HG03442 (cell line): ENCODE measurements around the gene USP3.
A peak's percentile ranks its signal among the peaks of the same experiment; 100 is the strongest.

Experiments
- ATAC-seq: cut with Tn5 transposase; IDR thresholded peaks from one replicate; pipeline ENCODE4 v1.9.1; 2021; ENCODE audit warnings: mild to moderate bottlenecking, moderate library complexity; ENCODE audit not compliant: unreplicated experiment

USP3 gene, protein sequence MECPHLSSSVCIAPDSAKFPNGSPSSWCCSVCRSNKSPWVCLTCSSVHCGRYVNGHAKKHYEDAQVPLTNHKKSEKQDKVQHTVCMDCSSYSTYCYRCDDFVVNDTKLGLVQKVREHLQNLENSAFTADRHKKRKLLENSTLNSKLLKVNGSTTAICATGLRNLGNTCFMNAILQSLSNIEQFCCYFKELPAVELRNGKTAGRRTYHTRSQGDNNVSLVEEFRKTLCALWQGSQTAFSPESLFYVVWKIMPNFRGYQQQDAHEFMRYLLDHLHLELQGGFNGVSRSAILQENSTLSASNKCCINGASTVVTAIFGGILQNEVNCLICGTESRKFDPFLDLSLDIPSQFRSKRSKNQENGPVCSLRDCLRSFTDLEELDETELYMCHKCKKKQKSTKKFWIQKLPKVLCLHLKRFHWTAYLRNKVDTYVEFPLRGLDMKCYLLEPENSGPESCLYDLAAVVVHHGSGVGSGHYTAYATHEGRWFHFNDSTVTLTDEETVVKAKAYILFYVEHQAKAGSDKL

DNA sequence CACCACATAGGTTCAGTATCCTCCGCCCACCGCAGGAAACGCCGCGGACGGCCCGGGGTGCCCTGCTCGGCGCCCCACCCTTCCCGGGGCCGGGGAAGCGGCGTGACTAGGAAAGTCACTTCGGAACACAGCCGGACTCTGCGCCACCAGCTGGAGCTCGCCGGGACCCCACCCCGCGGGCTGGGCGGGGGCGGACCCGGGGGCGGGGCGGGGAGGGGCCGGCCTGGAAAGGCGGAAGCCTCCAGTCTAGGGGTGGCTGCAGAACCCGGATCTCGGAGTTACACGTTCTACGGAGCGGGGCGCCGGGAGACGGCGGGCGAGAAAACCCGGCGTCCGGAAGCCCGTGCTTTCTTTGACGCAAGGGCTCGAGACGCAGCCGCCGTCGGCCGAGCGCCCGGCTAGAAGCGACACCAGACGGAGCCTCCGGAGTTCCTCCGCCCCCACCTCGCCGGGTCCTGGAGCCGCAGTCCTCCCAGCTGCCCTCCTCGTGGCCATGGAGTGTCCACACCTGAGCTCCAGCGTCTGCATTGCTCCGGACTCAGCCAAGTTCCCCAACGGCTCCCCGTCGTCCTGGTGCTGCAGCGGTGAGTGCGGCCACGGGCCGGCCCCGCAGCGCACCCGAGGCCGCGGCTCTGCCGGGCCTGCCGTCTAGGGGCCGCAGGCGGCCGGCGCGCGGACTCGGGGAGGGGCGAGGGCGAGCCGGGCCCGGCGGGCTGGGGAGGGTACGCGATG is at the start of gene USP3:
USP3 (plus strand) TSS at position 347 of the 732 bp plus-strand sequence; CDS start at position 494, 147 bp downstream.
- peak; percentile 47 for ATAC-seq

DNA sequence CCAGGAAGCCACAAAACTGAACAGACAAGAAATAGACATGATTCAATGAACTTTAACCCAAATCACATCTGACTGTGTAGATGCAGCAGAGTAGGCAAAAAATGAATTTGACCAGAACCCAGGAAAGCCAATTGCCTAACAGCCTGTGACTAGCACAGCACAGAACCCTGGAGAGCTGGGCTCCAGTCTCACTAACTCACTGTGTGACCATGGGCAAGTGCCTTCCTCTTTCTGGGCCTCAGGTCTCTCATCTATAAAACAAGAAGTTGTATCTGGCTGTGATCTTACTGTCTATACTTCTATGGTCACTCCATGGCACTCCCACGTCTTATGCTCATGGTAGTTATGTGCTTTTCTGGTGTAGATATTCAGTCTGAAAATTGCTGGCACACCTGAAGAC is 48.1 kb upstream of the USP3 start:
- ATAC-seq: no peak

DNA sequence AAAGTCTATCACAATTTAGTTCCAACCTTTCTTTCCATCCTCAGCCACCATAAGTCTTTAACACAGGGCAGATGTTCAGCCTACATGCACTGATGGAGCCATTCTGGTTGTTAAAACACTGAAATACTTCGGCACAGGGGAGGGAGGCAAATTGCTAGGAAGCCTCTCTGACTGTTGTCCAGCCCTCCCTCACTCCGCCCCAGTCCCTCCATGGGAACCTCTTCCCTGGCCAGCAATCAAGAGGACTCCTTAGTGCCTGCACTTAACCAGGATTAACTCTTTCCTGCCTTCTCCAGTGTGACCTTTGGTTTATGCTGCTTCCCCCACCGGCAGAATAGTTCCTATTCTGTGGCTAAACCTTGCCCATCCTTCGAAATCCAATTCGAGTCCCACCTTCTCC is 47.0 kb upstream of the USP3 start:
- ATAC-seq: no peak

DNA sequence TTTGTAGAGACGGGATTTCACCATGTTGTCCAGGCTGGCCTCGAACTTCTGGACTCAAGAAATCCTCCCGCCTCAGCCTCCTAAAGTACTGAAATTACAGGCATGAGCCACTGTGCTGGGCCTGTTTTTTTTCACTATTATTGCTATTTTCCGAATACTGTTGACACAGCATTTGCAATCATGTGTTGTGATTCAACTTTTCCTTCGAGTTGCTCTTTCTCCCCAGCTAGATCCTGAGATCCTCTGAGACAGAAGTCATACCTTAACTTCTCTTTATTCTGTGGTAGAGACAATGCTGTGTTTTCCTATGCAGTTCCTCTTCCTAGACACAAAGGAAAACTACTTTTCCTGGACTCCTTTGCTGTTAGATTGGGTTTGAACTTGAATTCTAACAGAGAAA is 46.4 kb upstream of the USP3 start:
- ATAC-seq: no peak

DNA sequence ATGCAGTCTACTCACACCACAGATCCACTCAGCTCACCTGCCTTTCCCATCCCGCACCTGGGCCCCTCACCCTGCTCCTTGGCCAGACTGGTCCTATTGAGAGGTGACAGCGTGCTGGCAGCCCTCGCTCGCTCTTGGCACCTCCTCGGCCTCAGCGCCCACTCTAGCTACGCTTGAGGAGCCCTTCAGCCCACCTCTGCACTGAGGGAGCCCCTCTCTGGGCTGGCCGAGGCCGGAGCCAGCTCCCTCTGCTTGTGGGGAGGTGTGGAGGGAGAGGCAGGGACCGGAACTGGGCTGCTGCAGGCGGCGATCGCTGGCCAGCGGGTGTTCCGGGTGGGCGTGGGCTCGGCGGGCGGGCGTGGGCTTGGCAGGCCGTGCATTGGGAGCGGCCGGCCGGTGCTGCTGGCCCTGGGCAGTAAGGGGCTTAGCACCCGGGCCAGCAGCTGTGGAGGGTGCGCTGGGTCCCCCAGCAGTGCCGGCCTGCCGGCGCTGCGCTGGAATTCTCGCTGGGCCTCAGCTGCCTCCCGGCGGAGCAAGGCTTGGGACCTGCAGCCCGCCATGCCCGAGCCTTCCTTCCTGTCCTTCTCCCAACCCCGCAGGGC is 45.5 kb upstream of the USP3 start:
- no peak for ATAC-seq

DNA sequence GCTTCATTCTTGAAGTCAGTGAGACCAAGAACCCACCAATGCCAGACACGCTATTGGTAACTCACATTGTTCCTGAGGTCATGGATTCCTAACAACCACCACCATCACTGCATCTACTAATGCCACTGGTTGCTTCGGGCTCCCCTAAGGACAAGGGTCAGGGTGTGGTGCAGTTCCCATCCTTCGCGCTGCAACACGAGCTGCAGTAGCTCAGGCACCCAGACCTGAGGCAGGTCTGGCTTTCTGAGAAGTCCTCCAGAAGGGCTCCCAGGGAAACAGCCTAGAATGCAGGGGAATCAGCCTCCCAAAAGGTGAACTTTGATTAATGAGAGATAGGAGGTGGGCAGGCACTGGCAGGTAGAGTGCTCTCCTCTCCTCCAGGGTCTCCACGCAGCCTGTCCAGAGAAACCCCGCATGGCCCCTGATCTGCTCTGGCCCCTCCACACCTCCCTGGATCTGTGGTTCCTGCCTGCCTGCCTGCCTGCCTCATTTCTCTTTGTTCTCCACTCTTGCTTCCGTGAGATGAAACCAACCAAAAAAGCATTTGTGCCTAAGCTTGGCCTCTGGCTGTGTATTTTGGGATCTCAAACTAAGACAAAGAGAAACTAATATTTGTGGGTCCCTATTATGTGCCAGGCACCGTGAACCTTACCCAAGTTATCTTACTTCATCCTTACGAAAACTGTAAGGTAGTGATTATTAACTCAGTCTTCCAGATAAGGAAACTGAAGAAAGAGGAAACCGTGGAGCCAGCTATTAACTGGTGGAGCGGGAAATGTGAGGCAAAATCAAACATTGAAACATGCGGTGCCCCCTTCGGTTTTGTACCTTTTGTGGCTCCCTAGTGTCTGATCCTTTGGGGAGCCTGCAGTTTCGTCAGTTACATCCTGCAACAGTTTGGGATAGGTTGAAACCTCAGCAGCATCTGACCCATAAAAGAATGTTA is 43.9 kb upstream of the USP3 start:
- ATAC-seq: no peak

DNA sequence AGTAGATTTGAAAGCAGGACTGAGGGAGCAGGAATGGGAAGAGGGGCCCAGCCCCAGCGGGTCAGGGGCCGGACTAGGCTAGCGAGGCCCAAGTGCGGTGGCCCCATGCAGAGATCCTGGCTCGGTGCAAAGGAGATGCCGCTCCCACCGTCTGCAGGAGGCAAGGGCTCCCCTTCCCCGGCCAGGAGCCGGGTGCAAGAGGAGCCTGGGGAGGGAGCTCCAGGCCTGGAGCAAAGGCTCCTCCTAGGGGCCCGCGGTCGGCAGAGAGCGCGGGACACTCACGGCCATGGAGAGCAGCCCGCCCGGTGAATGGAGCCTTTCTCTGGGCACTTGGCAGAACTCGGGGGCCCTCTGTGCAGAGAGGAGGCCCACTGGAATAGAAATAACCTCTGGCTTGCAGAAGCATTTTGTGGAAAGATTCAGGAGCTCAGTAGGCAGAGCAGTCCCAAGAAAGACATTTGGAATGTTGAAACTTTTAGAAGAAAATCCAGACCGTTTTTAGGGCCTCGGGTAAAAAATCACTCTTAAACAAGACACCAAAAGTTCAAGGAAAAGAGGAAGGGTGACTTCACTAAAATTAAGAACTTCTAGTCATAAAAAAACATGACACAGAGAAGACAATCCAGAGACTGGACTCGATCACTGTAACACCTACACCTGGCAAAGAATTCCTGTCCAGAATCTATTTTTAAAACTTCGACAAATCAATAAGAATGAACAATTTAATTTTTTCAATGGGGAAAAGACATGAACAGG is 43.0 kb upstream of the USP3 start:
- no peak for ATAC-seq

DNA sequence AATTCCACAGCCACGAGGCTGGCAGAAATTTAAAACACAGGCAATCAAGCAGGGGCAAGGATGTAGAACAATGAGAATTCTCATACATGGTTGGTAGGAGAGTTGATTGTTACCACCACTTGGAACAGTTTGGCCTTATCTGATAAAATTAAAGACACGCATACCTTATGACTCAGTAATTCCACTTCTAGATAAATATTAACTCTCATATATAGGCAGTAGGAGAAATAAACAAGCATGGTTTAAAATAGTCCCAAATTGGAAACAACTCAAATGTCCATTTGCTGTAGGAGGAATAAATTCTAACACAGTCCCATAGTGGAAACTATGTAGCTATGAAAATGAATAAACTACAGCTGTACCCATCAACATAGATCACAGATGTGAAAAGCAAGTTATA is 42.3 kb upstream of the USP3 start:
- ATAC-seq: no peak

DNA sequence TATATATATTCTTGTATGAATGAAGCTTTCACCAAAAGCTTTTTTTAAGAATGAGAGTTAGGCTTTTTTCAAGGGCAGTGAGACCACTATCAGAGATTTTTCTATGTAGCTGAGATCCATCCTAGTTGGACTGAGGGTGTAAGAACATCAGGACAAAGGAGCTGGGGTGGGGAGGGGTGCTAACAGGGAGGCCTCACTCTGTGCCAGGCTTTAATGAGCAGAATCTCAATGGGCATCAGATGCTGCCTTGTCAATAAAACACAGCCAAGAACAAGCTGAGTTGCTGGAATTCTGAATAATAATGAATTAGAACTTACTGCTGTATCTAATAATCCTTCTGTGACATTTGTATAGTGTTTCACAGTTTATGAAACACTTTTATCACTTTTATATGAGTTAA is 41.4 kb upstream of the USP3 start:
- no peak for ATAC-seq

DNA sequence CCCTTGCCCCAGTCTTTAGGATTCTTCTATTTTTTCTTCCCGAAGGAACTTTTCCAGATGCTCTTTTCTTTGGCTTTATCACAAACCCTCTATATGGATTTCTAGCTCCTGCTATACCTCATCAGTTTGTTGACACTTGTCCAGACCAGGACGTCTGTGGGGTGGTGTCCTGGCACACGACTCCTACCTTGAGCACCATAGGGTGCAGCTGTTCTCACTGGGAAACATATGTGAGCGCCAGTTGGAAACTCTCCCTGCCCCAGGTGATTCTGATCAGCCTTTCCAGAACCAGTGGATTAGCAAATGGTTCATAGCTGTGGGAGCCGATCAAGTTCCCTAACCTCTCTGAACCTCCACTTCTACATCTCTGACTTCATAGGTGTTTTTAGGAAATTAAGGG is 40.6 kb upstream of the USP3 start:
- no peak for ATAC-seq

DNA sequence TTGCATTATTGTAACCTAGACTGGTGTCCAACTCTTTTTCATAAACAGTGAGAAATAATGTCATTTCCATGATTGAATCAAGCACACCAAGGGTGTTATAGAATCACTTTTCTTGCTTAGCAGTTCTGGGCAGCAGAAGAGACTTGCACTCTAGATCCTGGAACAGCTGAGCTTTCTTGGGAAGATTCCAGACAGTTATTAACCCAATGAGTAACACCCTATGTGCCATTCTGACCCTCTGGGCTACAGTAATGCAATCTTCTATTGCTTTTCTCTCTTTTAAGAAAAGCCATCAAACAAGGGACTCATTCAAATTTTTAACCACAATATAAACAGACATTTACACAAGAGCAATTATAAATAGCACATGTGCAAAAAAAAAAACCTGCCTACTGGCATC is 39.3 kb upstream of the USP3 start:
- ATAC-seq: no peak

DNA sequence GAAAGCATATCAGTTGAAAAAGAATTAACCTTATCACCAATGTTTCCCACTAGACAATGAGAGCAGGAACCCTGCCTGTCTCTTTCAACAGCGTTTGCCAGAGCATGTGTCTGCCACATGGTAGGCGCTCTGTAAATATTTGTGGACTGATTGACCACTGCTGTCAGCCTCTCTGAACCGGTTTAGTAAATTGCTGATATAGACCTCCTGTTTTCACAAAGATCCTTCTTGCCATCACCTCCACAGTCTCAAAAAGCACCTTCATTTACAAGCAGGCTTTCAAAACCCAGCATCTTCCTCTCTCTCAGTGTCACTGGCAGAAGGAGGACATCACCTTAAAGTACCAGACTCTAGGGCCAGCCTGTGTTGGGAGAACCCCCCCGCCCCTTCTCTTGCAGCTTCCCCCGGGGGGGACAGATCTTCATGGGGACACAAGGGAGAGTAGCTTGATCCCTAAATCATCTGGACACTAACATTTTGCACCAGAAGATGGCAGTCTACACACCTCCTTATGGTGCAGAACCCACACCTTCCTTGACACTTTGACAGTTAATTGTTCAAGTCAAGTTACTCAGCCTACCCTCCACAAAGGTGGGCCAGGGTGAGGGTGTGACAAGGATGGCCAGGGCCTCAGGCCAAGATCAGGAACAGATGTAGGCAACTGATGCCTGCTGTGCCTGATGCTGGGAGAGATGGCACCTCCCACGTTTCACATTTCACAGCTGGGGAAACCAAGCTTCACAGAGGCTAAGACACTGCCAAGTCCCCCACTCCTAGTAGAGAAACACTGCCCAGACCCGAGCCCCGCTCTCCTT is 37.8 kb upstream of the USP3 start:
- ATAC-seq: no peak

DNA sequence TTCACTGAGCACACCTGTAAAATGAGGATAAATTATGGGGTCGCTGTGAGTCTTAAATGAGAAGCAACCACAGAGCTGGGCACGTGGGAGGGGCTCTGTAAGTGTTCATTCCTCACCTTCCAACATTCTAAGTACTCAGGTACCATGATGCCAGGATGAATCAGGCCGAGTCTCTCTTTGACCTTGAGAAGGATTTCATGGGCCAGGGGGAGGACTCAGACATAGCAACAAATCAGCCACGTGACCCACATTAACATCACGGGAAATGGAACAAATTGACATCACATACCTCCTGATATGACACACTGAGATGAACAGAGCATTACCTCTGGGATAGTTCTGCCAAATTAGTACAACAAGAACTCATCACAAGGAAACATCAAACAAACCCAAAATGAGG is 35.2 kb upstream of the USP3 start:
- ATAC-seq: no peak

DNA sequence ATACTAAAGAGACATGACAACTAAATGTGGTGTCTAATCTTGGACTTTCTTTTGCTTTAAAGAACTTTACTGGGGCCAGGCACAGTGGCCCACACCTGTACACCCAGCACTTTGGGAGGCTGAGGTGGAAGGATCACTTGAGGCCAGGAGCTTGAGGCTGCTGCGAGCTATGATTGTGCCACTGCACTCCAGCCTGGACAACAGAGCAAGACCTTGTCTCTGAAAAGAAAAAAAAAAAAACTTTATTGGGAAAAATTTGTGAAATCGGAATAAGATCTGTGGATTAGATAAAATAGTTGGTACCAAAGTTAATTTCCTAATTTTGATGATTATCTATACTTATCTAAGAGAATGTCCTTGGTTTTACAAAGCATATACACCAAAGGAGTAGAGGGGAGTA is 34.4 kb upstream of the USP3 start:
- ATAC-seq: no peak

DNA sequence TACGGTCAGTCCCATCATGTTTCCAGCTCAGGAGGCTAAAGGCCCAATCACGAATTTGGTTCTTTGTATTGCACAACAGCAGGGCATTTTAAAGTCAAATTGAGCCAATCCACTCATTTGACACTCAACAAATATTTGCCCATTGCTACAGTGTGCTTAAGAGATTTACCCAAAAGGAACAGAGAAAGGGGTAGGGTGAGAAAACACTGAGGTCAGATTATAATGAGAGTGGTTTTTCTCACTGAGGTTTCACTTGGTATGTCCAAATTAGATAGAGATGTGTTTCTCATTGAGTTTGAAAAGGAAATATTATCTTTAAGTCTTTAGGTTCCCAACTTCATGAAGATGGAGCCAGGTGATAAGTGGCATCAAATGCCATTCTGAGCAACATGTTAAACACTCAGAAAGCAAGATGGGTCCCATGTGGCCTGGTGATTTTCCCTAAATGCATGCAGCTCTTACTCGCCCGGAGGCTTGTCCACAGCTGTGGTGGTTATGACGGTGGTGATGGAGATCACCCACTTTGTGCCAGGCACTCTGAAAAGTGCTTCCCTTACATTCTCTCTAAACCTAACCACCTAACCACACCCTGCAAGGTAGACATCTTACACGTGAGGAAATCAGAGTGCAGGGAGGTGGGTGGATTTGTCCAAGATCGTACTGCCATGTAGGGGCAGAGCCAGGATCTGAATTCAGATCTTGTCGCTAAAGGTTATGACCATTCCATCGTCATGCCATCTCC is 31.2 kb upstream of the USP3 start:
- ATAC-seq: peak; percentile 27

DNA sequence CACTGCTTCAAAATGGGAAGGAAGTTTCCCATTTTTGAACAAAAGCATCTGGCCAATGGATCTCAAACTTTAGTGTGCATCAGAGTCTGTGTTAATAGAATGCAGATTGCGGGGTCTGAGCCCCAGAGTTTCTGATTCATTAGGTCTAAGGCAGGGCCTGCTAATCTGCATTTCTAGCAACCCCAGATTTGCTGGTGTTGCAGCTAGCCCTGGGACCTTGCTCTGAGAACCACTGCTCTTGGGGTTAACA is 30.7 kb upstream of the USP3 start:
- ATAC-seq: no peak

DNA sequence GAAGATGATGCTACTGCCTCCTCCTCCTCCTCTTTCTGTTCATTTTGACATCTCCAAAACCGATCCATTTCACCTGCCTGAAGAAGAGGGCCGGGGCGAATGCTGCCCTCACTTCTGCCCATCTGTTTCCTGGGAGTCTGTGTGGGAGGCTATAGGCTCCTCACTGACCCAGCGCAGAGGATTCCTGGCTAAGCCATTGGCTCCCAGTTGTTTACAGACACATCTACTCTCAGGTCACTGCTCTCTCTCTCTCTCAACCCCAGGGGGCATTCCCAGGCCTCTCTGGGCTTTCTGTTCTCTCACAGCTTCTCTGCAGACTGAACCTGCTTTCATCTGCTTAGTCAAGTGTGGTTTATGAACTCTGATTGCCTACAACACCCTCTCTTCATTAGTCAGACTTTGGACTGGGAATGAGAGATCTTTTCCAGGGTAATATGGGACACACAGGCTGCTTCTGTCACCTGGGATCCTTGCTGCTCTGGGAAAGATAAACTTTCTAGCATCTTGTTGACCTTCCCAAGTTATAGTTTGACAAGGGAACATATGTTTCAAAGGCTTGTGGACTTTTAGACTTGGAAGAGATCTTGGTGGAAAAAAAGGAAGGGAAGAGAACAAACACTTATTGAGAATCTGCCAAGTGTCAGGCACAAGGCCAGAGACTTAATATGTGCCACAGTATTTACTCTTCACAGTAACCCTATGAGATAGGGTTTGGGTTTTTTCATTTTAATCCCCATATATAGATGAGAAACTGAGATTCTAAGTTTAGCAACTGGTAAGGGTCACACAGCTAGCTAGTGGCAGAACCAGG is 30.2 kb upstream of the USP3 start:
- ATAC-seq: peak; percentile 43

DNA sequence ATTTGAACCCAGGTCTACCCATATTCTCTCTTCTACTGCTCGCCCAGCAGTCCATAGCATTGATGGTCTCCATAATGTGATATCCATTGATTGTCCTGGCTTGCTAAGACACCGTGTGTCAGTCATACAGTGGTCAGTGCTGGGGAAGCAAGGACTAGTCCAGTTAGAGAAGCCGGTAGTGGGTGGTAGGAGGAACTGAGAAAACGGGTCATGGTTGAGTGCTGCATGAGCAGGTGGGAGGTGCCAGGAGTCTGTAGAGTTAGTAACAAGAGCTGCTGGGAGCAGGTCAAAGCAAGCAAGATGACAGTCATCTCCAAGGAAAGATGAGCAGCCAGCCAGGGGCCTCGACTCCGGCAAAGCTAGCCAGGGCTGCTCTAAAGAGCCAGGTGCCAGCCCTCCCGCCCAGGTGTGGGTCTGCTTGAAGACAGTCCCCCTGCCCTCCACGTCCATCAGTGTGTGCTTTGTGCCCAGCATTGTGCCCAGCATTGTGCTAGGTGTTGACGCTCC is 29.5 kb upstream of the USP3 start:
- ATAC-seq: peak; percentile 54
